GM12873 (cell line): ENCODE measurements around the gene IFIT5.

Source experiments
- CTCF ChIP-seq: IDR thresholded peaks from 2 replicates; pipeline ENCODE4 v1.5.1; 2012; ENCODE audit warnings: low read depth, mild to moderate bottlenecking, moderate library complexity, low read length, control low read depth; ENCODE audit not compliant: insufficient read depth; ENCODE audit errors: missing control alignments

IFIT5 gene

GRCh38 chr10:89388806-89389205 is 25.6 kb upstream of the IFIT5 start:
- no peak for TF ChIP-seq CTCF

- peak; percentile 46 for TF ChIP-seq CTCF
Observed at GRCh38 chr10:89389254-89389653, 25.1 kb upstream of the IFIT5 start.

- no peak for TF ChIP-seq CTCF
Observed at GRCh38 chr10:89390476-89391225, 23.7 kb upstream of the IFIT5 start.

- TF ChIP-seq CTCF: no peak
Observed at GRCh38 chr10:89391907-89392756, 22.2 kb upstream of the IFIT5 start, which contains the start of gene IFIT1. IFIT1 (plus strand) TSS chr10:89392623; CDS start chr10:89392713, 90 bp downstream.

- no peak for TF ChIP-seq CTCF
Observed at GRCh38 chr10:89392974-89393373, 21.4 kb upstream of the IFIT5 start.

GRCh38 chr10:89393898-89394297 is 20.5 kb upstream of the IFIT5 start:
- TF ChIP-seq CTCF: no peak

- no peak for TF ChIP-seq CTCF
Observed at GRCh38 chr10:89395141-89395540, 19.2 kb upstream of the IFIT5 start.
